ENCODE results near the gene PPM1M.

- TF ChIP-seq, protein P1, sequence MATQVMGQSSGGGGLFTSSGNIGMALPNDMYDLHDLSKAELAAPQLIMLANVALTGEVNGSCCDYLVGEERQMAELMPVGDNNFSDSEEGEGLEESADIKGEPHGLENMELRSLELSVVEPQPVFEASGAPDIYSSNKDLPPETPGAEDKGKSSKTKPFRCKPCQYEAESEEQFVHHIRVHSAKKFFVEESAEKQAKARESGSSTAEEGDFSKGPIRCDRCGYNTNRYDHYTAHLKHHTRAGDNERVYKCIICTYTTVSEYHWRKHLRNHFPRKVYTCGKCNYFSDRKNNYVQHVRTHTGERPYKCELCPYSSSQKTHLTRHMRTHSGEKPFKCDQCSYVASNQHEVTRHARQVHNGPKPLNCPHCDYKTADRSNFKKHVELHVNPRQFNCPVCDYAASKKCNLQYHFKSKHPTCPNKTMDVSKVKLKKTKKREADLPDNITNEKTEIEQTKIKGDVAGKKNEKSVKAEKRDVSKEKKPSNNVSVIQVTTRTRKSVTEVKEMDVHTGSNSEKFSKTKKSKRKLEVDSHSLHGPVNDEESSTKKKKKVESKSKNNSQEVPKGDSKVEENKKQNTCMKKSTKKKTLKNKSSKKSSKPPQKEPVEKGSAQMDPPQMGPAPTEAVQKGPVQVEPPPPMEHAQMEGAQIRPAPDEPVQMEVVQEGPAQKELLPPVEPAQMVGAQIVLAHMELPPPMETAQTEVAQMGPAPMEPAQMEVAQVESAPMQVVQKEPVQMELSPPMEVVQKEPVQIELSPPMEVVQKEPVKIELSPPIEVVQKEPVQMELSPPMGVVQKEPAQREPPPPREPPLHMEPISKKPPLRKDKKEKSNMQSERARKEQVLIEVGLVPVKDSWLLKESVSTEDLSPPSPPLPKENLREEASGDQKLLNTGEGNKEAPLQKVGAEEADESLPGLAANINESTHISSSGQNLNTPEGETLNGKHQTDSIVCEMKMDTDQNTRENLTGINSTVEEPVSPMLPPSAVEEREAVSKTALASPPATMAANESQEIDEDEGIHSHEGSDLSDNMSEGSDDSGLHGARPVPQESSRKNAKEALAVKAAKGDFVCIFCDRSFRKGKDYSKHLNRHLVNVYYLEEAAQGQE (IDR thresholded peaks at IDR 0.05; ENCODE audit: low read depth): no peak
- TF ChIP-seq YY1 (IDR thresholded peaks at IDR 0.05; ENCODE audit: low read depth) (no peak), RAD21 (IDR thresholded peaks at IDR 0.05; ENCODE audit: low read depth) (no peak), ZBTB7A (IDR thresholded peaks at IDR 0.05; ENCODE audit: low read depth) (no peak), TAF1 (IDR thresholded peaks at IDR 0.05; ENCODE audit: low read depth) (no peak), CREB1 (IDR thresholded peaks at IDR 0.05; ENCODE audit: low read depth) (no peak), FOXM1 (IDR thresholded peaks at IDR 0.05; ENCODE audit: borderline replicate concordance, low read depth) (no peak), EGR1 (IDR thresholded peaks at IDR 0.05) (no peak), EP300 (IDR thresholded peaks at IDR 0.05; ENCODE audit: borderline replicate concordance) (no peak)
These were observed 2.0 kb downstream of the PPM1M start for GRCh38 chr3:52247409-52248164.

Measured in Ishikawa (cell line).